Stimulated activated CD4-positive, alpha-beta T cell treated with anti-CD3 and anti-CD28 coated beads, TNF-alpha, amount 100 ng/mL, for 24 hours (primary cell): ENCODE data around the gene RFPL2.

Experiments
- DNase-seq, 3 experiments: peaks; one replicate each; pipeline ENCODE4 v3.0.0-alpha.2; 2020; ENCODE audit warnings: low read depth in 3 of 3

RFPL2 gene

DNA sequence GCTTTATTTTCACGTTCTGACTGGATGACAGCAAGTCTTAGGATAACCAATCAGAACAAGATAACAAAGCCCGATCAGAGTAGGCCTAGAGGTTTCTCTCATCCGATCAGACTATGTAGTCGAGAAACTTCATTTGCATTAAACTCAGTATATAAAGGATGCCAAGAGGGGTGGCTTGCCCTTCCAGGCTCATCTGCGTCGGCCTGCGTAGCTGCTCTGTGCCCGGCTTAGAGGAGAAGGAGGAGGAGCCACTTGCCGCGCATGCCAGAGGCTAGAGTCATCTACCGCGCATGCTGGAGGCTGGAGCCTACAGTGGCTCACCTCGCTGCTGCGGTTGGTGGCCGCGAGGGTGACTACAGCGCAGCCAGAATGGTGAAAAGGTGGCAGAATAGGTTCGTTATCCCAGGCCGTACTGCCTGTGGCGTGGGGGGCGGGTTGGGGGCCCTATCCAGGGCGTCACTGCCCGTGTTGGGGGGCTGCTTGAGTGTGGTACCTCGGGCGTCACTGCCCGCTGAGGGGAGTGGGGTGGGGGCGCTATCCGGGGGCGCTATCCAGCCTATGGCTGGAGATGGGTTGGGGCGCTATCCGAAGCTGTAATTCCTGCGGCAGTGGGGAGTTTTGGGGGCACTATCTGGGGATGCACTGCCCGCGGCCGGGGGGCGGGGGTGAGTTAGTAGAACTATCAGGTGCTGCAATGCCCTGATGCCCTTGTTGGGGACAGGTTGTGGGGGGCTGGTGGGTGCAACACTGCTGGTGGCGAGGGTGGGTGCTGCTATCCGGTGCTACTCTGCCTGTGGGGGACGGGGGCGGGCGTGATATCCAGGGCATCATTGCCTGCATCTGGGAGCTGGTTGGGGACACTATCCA lies at the start of gene RFPL2:
TSS of gene RFPL2 (minus strand) at position 218 of the 867 bp plus-strand sequence. CDS start 2,622 bp downstream, outside the sequence.
- DNase-seq = peak in 1 of 3 experiments; percentile 51

DNA sequence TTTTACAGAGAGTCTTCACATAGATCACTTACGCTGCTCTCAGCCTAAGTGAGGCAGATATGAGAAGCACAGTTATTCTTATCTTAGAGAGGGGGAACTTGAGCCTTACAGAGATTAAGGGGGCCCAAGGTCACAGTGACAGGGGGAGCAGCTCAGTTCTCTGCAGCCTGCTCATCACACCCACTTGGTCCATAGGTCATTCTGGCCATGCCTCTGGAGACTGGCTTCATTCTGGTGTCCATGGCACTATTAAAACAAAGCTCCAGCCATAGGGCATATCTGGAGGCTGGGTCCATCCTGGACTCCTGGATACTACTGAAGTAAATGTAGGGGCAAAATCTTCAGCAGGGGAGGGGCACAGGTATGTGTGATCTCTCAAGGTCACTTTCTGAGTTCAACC lies 44.4 kb upstream of the RFPL2 start:
- DNase-seq = no peak

DNA sequence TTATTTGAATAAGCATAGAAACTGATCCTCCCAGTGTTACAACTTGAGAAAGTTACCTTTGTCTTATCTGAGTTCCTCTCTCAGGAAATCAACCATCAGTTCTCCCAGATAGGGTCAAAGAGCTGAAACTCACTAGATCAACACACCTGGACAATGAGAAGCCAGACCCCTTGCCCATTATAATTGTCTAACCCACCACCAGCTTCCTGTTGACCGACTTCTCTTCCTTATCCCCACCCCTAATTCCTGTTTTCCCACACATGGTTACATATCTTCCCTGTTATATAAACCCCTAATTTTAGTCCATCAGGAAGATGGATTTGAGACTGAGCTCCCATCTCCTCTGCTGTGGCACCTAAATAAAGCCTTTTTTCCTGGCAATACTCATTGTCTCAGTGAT lies 43.4 kb upstream of the RFPL2 start:
- DNase-seq = no peak

DNA sequence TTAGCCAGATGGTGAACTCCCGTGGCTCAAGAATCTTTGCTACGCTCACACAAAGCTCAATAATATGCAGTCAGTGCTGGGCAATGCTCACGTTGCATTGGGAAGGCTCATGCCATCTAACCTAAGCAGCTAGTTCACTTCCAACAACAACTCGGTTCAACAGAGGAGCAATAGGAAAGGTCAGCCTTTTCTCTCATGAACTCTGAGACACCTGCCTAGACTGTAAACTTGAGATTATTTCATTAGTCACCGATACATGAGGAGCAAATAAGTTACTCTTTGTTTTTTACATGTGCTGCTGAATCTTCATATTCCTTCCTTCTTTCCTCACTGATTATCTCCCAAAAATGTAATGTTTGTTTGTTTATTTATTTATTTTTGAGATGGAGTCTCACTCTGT lies 41.3 kb upstream of the RFPL2 start:
- no peak for DNase-seq

DNA sequence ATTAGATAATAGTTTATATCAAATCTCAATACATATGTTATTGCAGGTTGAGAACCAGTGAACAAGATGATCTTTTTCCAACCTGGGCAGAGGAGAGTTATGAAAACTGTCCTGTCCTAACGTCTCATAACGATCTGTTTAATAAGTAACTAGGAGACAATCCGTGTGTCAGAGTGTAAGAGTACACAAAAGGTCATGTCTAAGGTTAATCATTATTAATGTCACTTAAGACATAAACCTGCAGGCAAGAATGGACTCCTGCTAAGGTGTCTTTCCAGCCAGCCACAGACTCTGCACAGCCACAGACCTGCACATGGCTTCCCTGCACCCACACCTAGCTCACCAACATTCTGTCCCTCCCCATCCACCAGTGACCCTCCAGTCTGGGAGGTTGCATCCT lies 40.2 kb upstream of the RFPL2 start:
- DNase-seq = no peak

DNA sequence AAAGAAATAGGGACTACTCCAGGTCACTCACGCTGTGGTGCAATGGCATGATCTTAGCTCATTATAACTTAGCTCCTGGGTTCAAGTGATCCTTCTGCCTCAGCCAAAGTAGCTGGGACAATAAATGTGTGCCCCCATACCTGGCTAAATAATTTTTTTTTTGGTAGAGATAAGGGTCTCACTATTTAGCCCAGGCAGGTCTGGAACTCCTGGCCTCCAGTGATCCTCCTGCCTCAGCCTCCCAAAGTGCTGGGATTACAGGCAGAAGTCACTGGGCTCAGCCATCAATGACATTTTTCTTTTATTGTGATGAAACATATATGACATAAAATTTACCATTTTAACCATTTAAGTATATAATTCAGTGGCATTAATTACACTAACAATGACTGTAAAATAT lies 39.7 kb upstream of the RFPL2 start:
- DNase-seq = no peak

DNA sequence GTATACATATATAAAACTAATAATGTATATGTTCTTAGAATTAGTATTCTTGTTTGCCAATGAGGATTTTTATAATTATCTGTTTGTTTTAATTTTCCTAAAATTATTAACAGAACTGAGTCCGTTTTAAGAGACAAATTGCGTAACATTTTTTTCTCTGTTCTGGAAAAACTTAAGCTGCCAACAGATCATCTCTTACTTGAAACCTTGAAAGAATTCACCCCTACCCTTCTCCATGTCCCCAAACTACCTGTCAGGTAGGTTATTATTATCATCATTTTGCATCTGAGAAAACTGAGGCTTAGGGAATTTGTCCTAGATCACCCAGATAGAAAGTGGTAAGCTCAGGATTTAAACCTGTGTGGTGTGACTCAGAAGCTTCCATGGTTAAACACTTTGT lies 35.6 kb upstream of the RFPL2 start:
- no peak for DNase-seq

DNA sequence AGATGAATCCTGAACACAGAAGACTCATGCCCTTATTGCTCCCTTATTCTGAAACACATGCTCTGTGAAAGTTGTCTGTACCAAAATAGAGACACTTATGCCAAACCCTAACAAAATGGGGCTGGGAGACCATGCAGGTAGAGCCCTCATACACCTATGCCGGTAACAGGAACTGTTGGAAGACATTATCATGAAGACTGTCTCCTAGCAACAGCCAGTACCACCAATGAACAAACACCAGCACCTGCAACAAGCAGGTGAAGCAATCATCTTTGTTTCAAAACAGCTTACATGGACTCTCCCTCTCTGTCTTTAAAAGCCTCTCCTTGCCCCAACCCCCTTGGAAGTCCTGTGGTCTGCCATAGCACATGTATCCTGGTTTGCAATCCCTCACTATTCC lies 33.0 kb upstream of the RFPL2 start:
- no peak for DNase-seq

DNA sequence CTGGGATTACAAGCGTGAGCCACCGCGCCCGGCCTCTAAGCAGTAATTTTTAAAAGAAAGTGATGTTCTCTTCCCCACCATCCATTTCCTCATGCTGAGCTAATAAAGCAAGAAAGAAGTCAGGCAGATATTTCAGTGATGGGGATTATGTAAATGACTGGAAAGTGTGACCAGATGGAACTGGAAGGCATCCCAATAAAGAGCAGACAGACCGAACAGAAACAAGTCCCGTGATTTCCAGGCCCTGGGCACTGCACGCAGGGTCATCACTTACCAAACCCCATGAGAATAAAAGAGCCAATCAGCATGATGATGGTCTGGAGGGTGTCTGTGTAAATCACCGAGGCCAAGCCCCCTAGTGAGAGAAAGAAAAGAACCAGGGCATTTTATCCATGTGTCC lies 32.1 kb upstream of the RFPL2 start:
- no peak for DNase-seq

DNA sequence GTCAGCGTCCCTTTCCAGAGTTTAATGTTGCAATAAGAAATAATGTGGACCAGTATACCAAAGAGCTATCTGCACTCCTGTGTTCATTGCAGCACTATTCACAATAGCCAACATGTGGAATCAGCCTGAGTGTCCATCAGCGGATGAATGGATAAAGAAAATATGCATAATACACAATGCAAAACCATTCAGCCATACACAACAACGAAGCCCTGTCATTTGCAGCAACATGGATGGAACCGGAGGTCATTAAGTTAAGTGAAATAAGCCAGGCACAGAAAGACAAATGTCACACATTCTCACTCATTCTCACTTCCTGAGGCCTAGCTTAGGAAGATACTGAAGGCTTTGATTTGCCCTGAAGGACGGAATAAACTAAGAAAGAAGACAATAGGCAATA lies 28.2 kb upstream of the RFPL2 start:
- no peak for DNase-seq

DNA sequence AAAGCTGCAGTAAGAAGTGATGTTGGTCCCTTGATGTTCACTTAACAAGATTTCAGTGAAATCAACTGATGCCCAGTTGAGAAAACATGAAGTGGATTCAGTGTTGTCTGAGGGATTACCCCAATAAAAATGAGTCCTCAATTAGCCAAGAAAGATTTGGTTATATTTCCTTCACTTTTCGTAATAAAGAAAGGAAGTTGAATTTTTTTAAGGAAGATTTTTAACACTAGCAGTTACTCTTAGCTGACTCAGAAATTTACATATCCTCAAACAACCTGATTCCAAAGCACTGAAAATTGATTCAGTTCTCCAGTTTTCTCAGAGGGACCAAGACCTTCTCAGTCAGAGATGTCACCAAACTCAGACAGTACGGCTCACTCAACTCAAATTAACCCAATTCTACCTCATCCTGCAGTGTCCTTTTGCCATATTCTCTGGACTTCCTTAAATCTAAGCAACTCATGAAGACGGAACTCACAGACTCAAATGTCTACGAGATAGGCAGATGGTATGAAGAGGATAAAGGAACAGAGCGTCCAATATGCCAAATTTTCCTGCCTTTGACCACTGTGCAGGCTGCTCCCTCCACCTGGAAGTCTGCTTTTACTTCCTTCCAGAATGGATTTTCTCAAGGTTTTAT lies 27.4 kb upstream of the RFPL2 start:
- DNase-seq = no peak

DNA sequence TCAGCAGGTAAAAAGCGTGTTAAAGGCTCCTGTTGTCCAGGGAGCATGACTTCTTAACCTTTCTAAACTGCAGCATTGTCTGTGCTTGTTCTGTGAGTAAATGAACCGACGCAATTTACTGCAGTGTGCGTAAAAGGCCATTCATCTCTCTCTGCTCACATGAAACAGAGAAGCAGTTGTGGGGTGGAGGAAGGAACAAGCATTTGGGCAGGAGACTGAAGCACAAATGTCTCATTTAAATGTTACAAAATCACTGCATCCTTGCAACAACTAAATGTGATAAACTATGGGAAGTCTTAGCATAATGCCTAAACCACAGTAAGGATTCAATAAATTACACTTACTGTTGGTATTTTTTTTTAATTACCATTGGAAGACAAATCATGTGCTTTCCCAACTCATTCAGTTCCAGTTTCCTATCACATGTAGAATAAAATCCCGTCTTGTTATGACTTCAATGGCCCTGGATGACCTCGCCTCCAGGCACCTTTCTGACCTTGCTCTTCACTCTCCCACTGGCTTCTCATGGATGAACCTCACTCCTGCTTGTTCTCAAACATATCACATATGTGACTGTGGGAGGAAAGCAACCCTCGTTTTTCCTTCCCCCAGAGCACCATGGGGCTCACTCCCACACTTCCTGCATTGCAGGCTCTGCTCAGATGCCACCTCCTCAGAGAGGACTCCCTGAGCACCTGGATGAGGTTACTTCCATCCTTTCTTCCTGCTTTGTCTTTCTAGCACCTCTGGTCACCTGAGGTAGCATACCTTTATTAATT lies 21.6 kb upstream of the RFPL2 start:
- no peak for DNase-seq

DNA sequence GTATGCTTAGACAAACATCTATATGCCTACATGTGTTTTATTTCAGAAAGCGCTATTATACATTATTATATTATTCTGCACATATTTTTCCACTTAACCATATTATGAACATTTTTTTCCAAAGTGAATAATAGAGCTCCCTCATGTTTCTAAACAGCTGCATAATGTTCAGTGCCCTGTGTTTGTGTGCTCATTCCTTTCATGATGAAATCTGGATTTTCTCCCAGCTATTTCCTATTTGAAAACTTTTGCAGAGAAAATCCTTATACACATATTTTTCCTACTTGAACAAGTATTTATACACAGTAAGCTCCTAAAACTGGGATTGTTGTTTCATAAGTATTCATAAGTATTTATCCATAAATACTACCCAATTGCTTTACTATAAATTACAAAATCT lies 18.1 kb upstream of the RFPL2 start:
- DNase-seq = no peak

DNA sequence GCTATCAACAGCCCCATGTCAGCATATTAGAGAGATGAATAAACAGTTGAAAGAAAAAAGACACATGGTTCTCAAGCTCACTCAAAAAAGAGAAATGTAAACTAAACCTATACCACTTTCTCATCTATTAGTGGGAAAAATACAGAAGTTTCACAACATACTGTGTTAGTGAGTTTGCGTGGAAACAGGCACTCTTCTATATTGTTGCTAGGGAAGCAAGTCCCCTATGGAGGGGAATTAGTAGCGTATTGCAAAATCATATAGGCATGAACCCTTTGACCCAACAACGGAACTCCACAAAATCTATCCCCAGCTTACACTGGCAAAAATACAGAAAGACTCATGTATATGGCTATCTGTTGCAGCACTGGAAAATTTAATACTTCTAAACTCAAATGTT lies 14.2 kb upstream of the RFPL2 start:
- no peak for DNase-seq

DNA sequence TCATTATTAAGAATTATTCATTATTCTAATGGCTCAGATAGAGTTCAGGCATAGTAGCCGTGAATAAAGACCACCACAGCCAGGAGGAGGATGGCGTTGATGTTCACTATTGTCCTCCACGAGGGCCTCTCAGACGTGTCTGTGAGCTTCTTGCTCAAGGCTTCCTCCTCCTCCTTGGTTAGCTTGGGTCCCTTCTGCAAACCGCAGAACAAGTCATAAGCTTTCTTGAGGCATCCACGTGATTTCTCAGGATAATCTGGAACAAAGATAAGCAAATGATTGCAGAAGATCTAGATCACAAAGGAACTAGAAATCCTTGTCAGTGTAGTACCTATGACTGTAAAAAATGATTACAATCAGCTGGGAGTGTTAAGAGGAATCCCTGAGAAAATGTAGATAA lies 13.6 kb upstream of the RFPL2 start:
- no peak for DNase-seq

DNA sequence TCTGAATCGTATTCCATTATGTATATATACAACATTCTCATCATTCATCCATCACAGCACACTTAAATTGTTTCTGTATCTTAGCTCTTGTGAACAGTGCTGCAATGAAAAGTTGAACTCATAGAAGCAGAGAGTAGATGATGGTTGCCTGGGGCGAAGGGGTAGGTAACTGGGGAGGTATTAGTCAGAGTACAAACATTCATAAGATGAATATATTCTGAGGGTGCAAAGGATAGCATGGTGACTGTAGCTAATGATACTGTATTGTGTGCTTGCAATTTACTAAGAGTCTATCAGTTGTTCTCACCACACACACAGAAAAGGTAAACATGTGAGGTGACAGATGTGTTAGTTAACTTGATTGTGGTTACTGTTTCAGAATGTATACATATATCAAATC lies 12.6 kb upstream of the RFPL2 start:
- no peak for DNase-seq

DNA sequence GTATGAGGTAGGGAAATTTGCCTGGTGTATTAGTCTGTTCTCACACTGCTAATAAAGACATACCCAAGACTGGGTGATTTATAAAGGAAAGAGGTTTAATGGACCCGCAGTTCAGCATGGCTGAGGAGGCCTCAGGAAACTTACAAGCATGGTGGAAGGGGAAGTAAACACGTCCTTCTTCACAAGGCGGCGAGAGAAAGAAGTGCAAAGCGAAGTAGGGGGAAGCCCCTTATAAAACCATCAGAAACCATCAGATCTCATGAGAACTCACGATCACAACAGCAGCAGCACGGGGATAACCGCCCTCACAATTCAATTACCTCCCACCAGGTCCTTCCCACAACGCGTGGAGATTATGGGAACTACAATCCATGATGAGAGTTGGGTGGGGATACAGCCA lies 12.0 kb upstream of the RFPL2 start:
- DNase-seq = no peak

DNA sequence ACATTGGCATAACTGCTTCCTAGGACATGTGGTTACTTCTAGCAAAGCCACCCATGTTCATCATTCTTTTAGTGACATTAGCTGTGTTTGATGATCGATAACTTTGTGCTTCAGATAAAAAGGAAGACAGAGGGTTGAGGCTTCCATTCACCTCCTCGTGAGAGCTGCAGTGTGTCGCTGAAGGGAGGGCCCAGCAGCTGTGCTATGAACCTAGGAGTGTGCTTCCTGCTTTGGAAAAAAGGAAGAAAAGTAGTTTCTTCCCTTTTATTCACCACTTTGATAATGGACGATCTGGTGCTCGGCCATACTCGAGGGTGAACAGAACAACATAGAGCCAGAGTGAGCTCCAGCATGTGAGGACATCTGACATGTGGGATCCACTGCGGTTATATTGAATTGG lies 6.1 kb upstream of the RFPL2 start:
- DNase-seq = no peak

DNA sequence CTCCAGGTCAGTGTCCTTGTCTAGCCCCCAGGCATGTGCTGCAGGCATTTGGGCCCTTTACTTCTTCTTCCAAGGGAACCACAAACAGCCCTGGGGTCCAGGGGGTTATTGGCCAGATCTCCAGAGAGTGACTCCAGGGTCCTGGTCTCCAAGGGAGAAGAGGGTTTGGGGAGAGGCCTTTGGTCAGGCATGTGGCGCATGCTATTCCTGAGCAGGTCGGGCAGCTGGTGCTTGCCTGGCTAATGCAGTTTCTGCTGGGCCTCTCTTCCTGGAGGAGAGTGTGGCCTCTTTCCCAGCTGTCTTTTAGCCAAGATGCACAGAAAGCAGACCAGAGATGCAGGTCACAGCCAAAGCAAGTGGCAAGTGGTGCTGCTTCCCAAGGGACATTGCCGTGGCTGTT lies 3.8 kb upstream of the RFPL2 start:
- no peak for DNase-seq

DNA sequence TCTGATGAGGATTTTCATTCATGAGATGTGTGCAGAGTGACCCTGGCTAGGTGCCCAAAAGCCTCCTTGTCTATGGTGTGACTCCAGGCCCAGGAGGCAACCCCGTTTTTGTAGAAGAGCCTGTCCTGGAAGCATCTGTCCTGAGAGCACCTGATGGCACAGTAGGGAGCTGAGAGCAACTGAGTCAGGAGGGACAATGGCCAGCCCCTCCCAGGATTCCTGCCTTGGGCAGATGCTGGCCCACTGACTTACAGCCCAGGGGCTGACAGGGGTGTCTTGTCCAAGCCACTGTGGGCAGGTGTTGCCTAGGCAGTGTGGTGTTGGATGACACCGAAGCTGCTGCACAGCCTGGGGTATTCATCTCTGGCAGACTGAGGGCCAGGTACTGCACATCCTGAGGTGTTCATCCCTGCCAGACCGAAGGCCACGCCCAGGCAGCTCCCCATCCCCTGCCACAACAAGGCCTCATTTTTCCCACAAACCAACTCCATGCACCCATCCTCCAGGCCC lies 3.2 kb upstream of the RFPL2 start:
- DNase-seq = no peak

DNA sequence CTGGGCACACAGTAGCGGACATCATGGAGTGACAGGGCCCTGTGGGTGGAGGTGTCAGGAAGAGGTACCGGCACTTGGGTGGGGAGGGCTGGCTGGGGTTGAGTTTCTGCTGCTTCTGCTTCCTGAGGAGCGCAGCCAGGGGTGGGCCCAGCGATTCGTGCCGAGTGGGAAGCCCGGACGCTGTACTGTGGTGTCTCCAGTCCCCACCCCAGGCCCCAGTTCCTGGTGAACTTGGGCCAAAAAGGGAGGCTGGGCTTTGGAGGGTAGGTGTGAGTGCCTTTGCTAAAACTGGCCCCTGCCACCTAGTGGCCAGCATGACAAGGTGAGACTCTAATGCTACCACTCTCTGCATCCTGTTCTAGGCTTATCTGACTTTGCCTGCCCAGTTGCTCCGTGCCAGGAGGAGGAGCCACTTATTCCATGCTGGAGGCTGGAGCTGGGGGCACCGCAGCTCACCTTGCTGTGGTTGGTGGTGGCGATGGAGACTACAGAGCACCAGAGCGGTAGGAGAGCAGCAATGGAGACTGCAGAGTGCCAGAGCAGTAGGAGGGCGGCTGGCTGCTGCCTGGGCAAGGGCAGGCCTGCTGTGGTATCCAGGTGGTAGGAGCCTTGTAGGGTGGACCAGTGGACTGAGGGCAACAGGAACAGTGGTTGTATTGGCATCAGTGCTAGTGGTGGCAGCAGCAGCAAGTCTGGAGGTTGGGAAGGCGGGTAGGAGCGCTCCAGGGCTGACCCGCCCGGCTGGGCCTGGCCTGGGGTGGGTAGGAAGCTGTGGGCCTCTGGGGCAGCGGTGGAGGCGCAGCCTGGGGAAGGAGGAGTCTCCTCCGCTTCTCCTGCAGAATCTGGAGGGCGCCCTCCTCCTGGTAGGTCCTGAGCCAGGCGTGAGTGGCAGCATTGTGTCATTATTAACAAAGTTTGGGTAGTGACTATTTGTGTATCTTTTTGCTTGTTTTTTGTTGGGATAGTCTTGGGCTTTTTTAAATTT lies 2.2 kb upstream of the RFPL2 start:
- no peak for DNase-seq
